Endothelial cell of umbilical vein (primary cell): Measurements from ENCODE around the gene HJV. TPM values are rescaled to one million over a fixed set of nuclear protein-coding genes. Genes with fewer than 3 reads are reported as not detected.
"Not testable (repeated sequence)": the region's sequence is repeated elsewhere in the genome, so short reads cannot be mapped to it uniquely, and the experiment has no call there.

Experiments used
- BruUV-seq: library from RNA; stranded (reverse); fragments of 400-500 nt; replicated peaks from 2 replicates; lab custom pipeline; 2021; lab: Mats Ljungman, UMichigan
- CTCF ChIA-PET: fragments of 300-600, 350-600 bp; sonication (Branson Sonifier 250); formaldehyde crosslinking; loops from one replicate; lab custom pipeline; 2021; ENCODE audit warnings: antibody characterized with exemption, inconsistent platforms; lab: Charles Lee
- POLR2A ChIA-PET: fragments of 300-600, 350-600 bp; sonication (Branson Sonifier 250); formaldehyde crosslinking; loops from one replicate; lab custom pipeline; 2021; ENCODE audit warnings: antibody characterized with exemption, inconsistent platforms; lab: Charles Lee
- DNase-seq: peaks from one replicate; pipeline ENCODE4 v3.0.0-alpha.2; 2011; ENCODE audit warnings: low read depth, low spot score
- FAIRE-seq: peaks from 2 replicates; lab custom pipeline; 2011; peaks lifted over from hg19 to GRCh38; lab: Jason Lieb, UNC
- H2AFZ ChIP-seq: 2 replicates; pipeline ENCODE4 v1.6.0; 2012; ENCODE audit warnings: low read depth, low read length, control low read depth, inconsistent platforms
- H3K27ac ChIP-seq: 2 replicates; pipeline ENCODE4 v1.5.1; 2011; ENCODE audit warnings: low read depth, mild to moderate bottlenecking, control low read depth, low read length, moderate library complexity; ENCODE audit not compliant: insufficient read depth
- H3K27me3 ChIP-seq, 2 experiments: 2 replicates each; pipeline versions ENCODE4 v1.6.0 to v1.6.1; 2011; ENCODE audit warnings: low read length in 2 of 2, mixed read lengths in 1 of 2; ENCODE audit not compliant: control insufficient read depth in 2 of 2, insufficient read depth in 2 of 2
- H3K36me3 ChIP-seq, 2 experiments: 2 replicates in 1 of 2; 3 replicates in 1 of 2; pipeline ENCODE4 v1.5.1; 2011; ENCODE audit warnings: low read length in 2 of 2, mild to moderate bottlenecking in 1 of 2, moderate library complexity in 1 of 2; ENCODE audit not compliant: control insufficient read depth in 2 of 2, insufficient read depth in 2 of 2; ENCODE audit errors: extremely low read depth in 1 of 2
- H3K4me1 ChIP-seq: 3 replicates; pipeline ENCODE4 v1.5.1; 2011; ENCODE audit warnings: mild to moderate bottlenecking, low read length; ENCODE audit not compliant: control insufficient read depth, insufficient read depth; ENCODE audit errors: extremely low read depth
- H3K4me2 ChIP-seq: 2 replicates; pipeline ENCODE4 v1.6.1; 2011; ENCODE audit warnings: low read length, control low read depth, mixed read lengths; ENCODE audit not compliant: insufficient read depth
- H3K4me3 ChIP-seq, 3 experiments: fragments of 200-600 bp in 1 of 3; sonication (generic), shearing (Covaris generic) in 1 of 3; replicated peaks in 1 of 3; 2 replicates each; pipeline ENCODE4 v1.5.1; 2011 to 2016; ENCODE audit warnings: control low read depth in 3 of 3, low read length in 3 of 3, mild to moderate bottlenecking in 2 of 3, inconsistent platforms in 1 of 3, low read depth in 1 of 3, moderate library complexity in 1 of 3; ENCODE audit not compliant: insufficient read depth in 1 of 3
- H3K79me2 ChIP-seq: 2 replicates; pipeline ENCODE4 v1.6.0; 2012; ENCODE audit warnings: low read length, inconsistent platforms; ENCODE audit not compliant: control insufficient read depth, insufficient read depth
- H3K9ac ChIP-seq: replicated peaks from 2 replicates; pipeline ENCODE3; 2011; ENCODE audit warnings: low read length, control low read depth; ENCODE audit not compliant: insufficient read depth; ENCODE audit errors: extremely low read depth
- H3K9me1 ChIP-seq: replicated peaks from 3 replicates; pipeline ENCODE4 v1.6.0; 2011; ENCODE audit warnings: mild to moderate bottlenecking, low read length; ENCODE audit not compliant: control insufficient read depth, insufficient read depth; ENCODE audit errors: extremely low read depth
- H3K9me3 ChIP-seq: replicated peaks from 2 replicates; pipeline ENCODE4 v1.5.1; 2012; ENCODE audit warnings: low read length, inconsistent platforms; ENCODE audit not compliant: control insufficient read depth, insufficient read depth
- H4K20me1 ChIP-seq: replicated peaks from 2 replicates; pipeline ENCODE3; 2011; ENCODE audit warnings: mild to moderate bottlenecking, low read length; ENCODE audit not compliant: control insufficient read depth, insufficient read depth; ENCODE audit errors: extremely low read depth
- EZH2 ChIP-seq: IDR thresholded peaks from 2 replicates; pipeline ENCODE4 v1.6.1; 2012; ENCODE audit warnings: borderline replicate concordance, low read depth, mild to moderate bottlenecking, moderate library complexity, low read length, inconsistent platforms; ENCODE audit not compliant: severe bottlenecking
- FOS ChIP-seq: IDR thresholded peaks from 2 replicates; pipeline ENCODE4 v1.6.1; 2011; ENCODE audit warnings: mild to moderate bottlenecking, low read length, moderate library complexity, borderline replicate concordance; ENCODE audit not compliant: insufficient read depth
- GATA2 ChIP-seq: IDR thresholded peaks from 2 replicates; pipeline ENCODE4 v1.7.0; 2011; ENCODE audit warnings: low read depth, mild to moderate bottlenecking, moderate library complexity, mixed read lengths, low read length; ENCODE audit not compliant: insufficient read length, insufficient read depth
- JUN ChIP-seq: IDR thresholded peaks from 2 replicates; pipeline ENCODE4 v1.6.1; 2011; ENCODE audit warnings: borderline replicate concordance, low read depth; ENCODE audit not compliant: insufficient read length, insufficient read depth
- MYC ChIP-seq: IDR thresholded peaks from one replicate; pipeline ENCODE4 v1.6.1; 2011; ENCODE audit warnings: mild to moderate bottlenecking, low read depth, low read length
- POLR2A ChIP-seq: IDR thresholded peaks from 2 replicates; pipeline ENCODE4 v1.6.1; 2012; ENCODE audit warnings: low read depth, mild to moderate bottlenecking, control low read depth, low read length
- POLR2AphosphoS5 ChIP-seq: IDR thresholded peaks from 2 replicates; pipeline ENCODE4 v1.6.1; 2012; ENCODE audit warnings: low read depth, mild to moderate bottlenecking, control low read depth, low read length, moderate library complexity; ENCODE audit not compliant: insufficient read depth
- dilution Hi-C: fragments of 300-500 bp; cut with MboI; formaldehyde crosslinking; loops from one replicate; pipeline ENCODE4 v1.15.0; 2019; ENCODE audit warnings: low sequenced_read_pairs; ENCODE audit not compliant: extremely low pct_ligation_motif_present
- intact Hi-C: fragments of 100-400 bp; cut with micrococcal nuclease; formaldehyde crosslinking; loops from one replicate; pipeline ENCODE4 v1.10.0; 2022
- polyA plus RNA-seq, 4 experiments: library from polyadenylated mRNA; depleted of rRNA in 3 of 4; stranded (reverse) in 3 of 4; unstranded in 1 of 4; fragments of >200 nt; gene quantifications; 2 replicates each; pipeline versions ENCODE4 v1.2.1 to v1.2.3, GENCODE V29; 2011 to 2012; ENCODE audit warnings: missing spikeins in 1 of 4
- total RNA-seq: library from RNA; stranded (reverse); gene quantifications from 2 replicates; pipeline ENCODE4 v1.2.3, GENCODE V29; 2021
- TF ChIP-seq, protein P1 (sequence below), 2 donors: IDR thresholded peaks; 1 replicate in 1 of 2; 2 replicates in 1 of 2; pipeline ENCODE4 v1.5.1; 2011; ENCODE audit warnings: low read length in 2 of 2, mild to moderate bottlenecking in 2 of 2, moderate library complexity in 2 of 2, control low read depth in 1 of 2, inconsistent platforms in 1 of 2, low read depth in 1 of 2; ENCODE audit not compliant: insufficient read depth in 1 of 2; ENCODE audit errors: extremely low read depth in 1 of 2
- TF ChIP-seq, protein P2 (sequence below): IDR thresholded peaks from 2 replicates; pipeline ENCODE4 v1.6.1; 2011; ENCODE audit not compliant: insufficient read depth, insufficient read length

The HJV gene
- total and polyA plus RNA-seq, 2 donors (not counting 3 experiments of a cell fraction or from before 2014, with no cell fraction given): not detected

DNA sequence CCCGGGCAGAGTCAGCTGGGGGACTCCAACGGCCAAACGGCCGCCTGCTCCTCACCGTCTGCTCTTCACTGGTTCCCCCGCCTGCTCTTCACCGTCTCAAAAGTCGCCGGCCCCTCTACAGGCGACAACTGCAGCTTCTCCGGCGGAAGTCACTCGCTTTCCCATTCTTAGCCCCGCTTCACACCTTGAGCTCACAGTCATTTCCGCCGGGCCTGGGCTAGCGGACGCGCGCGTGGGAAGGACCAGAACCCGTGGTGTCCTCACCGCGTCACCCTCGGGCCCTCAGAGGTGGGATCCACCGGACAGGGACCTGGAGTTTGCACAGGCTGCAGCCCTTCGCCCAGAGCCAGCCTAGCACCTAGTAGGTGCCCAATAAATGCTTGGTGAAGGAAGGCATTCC lies 27.9 kb upstream of the HJV start:
- no peak overlapping the region for H3K9ac ChIP-seq
- no peak overlapping the region for H2AFZ ChIP-seq
- no peak overlapping the region for H3K27ac ChIP-seq
- BruUV-seq: no TSS peak
- no peaks in the 10 kb centered on the region for H3K4me1 ChIP-seq
- H3K79me2 ChIP-seq: no peaks in the 10 kb centered on the region
- no peak overlapping the region for H3K4me3 ChIP-seq
- no peaks in the 10 kb centered on the region for H3K36me3 ChIP-seq
- H4K20me1 ChIP-seq: no peaks in the 10 kb centered on the region
- no peak for DNase-seq
- no peaks in the 10 kb centered on the region for H3K9me3 ChIP-seq
- ChIA-PET POLR2A (interaction anchor here (1.1 kb wide), 1 partner anchor 11 kb away, joined by 3 read pairs; no protein-coding TSS in a partner anchor), CTCF (interaction anchor here (1.0 kb wide), 1 partner anchor 17 kb away, joined by 3 read pairs; no protein-coding TSS in a partner anchor)
- H3K27me3 ChIP-seq: no peaks in the 10 kb centered on the region
- TF ChIP-seq POLR2AphosphoS5 (no peak), FOS (no peak), EZH2 (no peak), MYC (no peak), POLR2A (no peak), GATA2 (no peak), JUN (no peak)
- TF ChIP-seq, protein P1, sequence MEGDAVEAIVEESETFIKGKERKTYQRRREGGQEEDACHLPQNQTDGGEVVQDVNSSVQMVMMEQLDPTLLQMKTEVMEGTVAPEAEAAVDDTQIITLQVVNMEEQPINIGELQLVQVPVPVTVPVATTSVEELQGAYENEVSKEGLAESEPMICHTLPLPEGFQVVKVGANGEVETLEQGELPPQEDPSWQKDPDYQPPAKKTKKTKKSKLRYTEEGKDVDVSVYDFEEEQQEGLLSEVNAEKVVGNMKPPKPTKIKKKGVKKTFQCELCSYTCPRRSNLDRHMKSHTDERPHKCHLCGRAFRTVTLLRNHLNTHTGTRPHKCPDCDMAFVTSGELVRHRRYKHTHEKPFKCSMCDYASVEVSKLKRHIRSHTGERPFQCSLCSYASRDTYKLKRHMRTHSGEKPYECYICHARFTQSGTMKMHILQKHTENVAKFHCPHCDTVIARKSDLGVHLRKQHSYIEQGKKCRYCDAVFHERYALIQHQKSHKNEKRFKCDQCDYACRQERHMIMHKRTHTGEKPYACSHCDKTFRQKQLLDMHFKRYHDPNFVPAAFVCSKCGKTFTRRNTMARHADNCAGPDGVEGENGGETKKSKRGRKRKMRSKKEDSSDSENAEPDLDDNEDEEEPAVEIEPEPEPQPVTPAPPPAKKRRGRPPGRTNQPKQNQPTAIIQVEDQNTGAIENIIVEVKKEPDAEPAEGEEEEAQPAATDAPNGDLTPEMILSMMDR (IDR thresholded peaks at IDR 0.05; ENCODE audit: extremely low read depth in 1 of 2, insufficient read depth in 1 of 2, low read depth in 1 of 2, low read length in 2 of 2): no peak
- TF ChIP-seq, protein P2, sequence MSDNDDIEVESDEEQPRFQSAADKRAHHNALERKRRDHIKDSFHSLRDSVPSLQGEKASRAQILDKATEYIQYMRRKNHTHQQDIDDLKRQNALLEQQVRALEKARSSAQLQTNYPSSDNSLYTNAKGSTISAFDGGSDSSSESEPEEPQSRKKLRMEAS: no peak
- no peak overlapping the region for H3K4me2 ChIP-seq
- intact Hi-C loops (no loop called here), dilution Hi-C loops (no loop called here)
- no peaks in the 10 kb centered on the region for H3K9me1 ChIP-seq
- FAIRE-seq: no peak

DNA sequence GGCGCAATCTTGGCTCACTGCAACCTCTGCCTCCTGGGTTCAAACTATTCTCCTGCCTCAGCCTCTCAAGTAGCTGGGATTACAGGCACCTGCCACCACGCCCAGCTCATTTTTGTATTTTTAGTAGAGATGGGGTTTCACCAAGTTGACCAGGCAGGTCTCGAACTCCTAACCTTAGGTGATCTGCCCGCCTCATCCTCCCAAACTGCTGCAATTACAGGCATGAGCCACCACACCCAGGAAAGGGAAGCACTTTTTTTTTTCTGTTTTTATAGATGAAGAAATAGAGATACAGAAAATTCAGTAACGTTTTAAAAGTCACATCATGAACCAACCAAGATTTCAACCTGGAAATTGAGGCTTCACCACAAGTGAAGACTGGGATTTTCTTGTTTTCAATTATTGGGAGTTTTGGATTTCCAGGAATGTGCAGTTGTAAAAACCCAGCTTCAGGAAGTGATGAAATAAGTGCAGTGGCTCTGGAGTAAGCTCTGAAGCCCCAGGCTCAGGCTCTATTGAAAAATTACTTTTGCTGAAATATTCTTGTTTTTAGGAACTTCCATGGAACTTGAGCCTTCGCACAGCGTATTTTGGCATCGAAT lies 27.1 kb upstream of the HJV start:
- FAIRE-seq, H3K9me1 ChIP-seq, H3K9me3 ChIP-seq, H3K27me3 ChIP-seq, H3K79me2 ChIP-seq, H3K4me1 ChIP-seq, H3K4me3 ChIP-seq, BruUV-seq, dilution Hi-C loops, H3K27ac ChIP-seq, H3K4me2 ChIP-seq, H4K20me1 ChIP-seq, intact Hi-C loops, H3K9ac ChIP-seq, H3K36me3 ChIP-seq, DNase-seq, H2AFZ ChIP-seq: not testable (repeated sequence)
- CTCF ChIA-PET: interaction anchor here (1.0 kb wide), 1 partner anchor 16 kb away, joined by 3 read pairs; no protein-coding TSS in a partner anchor
- POLR2A ChIA-PET: interaction anchor here (1.1 kb wide), 1 partner anchor 10 kb away, joined by 3 read pairs; no protein-coding TSS in a partner anchor
